Liver (tissue), 9 donors: ENCODE measurements around the gene RHEB. TPM values are rescaled to one million over a fixed set of nuclear protein-coding genes. Genes with fewer than 3 reads are reported as not detected.

Experiments used
- DNase-seq: peaks from one replicate; pipeline ENCODE4 v3.0.0-alpha.2; 2017; ENCODE audit warnings: low spot score
- H3K27ac ChIP-seq, 2 donors: one replicate each; pipeline ENCODE4 v1.7.0; 2013; ENCODE audit warnings: inconsistent platforms in 2 of 2, low read length in 2 of 2, control low read depth in 1 of 2, low read depth in 1 of 2, mild to moderate bottlenecking in 1 of 2
- H3K27me3 ChIP-seq, 4 donors: one replicate each; pipeline versions ENCODE4 v1.6.1 to v1.7.0; 2013; ENCODE audit warnings: low read length in 3 of 4, inconsistent platforms in 1 of 4, mild to moderate bottlenecking in 1 of 4, moderate library complexity in 1 of 4; ENCODE audit not compliant: control insufficient read depth in 4 of 4, insufficient read depth in 4 of 4
- H3K36me3 ChIP-seq, 4 donors: one replicate each; pipeline versions ENCODE4 v1.6.1 to v1.7.0; 2013; ENCODE audit warnings: low read length in 3 of 4, mild to moderate bottlenecking in 3 of 4, low read depth in 1 of 4, moderate library complexity in 1 of 4; ENCODE audit not compliant: control insufficient read depth in 4 of 4, insufficient read depth in 3 of 4
- H3K4me1 ChIP-seq, 4 donors: one replicate each; pipeline versions ENCODE4 v1.6.1 to v1.7.0; 2013; ENCODE audit warnings: low read length in 3 of 4, mild to moderate bottlenecking in 3 of 4, moderate library complexity in 1 of 4; ENCODE audit not compliant: control insufficient read depth in 4 of 4, insufficient read depth in 4 of 4
- H3K4me3 ChIP-seq, 3 donors: one replicate each; pipeline versions ENCODE4 v1.6.1 to v1.7.0; 2013; ENCODE audit warnings: low read length in 3 of 3, control low read depth in 1 of 3, low read depth in 1 of 3, mild to moderate bottlenecking in 1 of 3
- H3K9ac ChIP-seq, 2 donors: one replicate each; pipeline ENCODE4 v1.7.0; 2013; ENCODE audit warnings: low read length in 2 of 2, mild to moderate bottlenecking in 2 of 2, moderate library complexity in 2 of 2, control low read depth in 1 of 2, low read depth in 1 of 2
- H3K9me3 ChIP-seq, 4 donors: one replicate each; pipeline versions ENCODE4 v1.6.1 to v1.7.0; 2013; ENCODE audit warnings: low read length in 3 of 4; ENCODE audit not compliant: control insufficient read depth in 4 of 4
- CTCF ChIP-seq: fragments of 150-350 bp; IDR thresholded peaks from 2 replicates; pipeline ENCODE4 v1.5.1; 2017; ENCODE audit warnings: improper control_type of control experiment, low read depth, low read length; ENCODE audit not compliant: missing input control
- EGR1 ChIP-seq, 2 donors: IDR thresholded peaks; 2 replicates each; pipeline ENCODE4 v1.6.1; 2016 to 2018; ENCODE audit warnings: antibody characterized with exemption in 2 of 2, low read depth in 2 of 2
- FOXA1 ChIP-seq: IDR thresholded peaks from 2 replicates; pipeline ENCODE4 v1.6.1; 2016; ENCODE audit warnings: antibody characterized with exemption
- FOXA2 ChIP-seq: IDR thresholded peaks from 2 replicates; pipeline ENCODE4 v1.6.1; 2016; ENCODE audit warnings: antibody characterized with exemption
- GABPA ChIP-seq, 2 donors: IDR thresholded peaks in 1 of 2; conservative IDR thresholded peaks in 1 of 2; 2 replicates each; pipeline ENCODE4 v1.6.1; 2016; ENCODE audit warnings: antibody characterized with exemption in 2 of 2, mild to moderate bottlenecking in 1 of 2, moderate library complexity in 1 of 2
- HNF4A ChIP-seq, 2 donors: conservative IDR thresholded peaks; 2 replicates each; pipeline ENCODE4 v1.6.1; 2016; ENCODE audit warnings: antibody characterized with exemption in 2 of 2, mild to moderate bottlenecking in 2 of 2
- HNF4G ChIP-seq: IDR thresholded peaks from 2 replicates; pipeline ENCODE4 v1.6.1; 2016; ENCODE audit warnings: antibody characterized with exemption
- JUND ChIP-seq, 2 donors: IDR thresholded peaks; 2 replicates each; pipeline ENCODE4 v1.6.1; 2016; ENCODE audit warnings: antibody characterized with exemption in 2 of 2
- NR2F2 ChIP-seq: IDR thresholded peaks from 2 replicates; pipeline ENCODE4 v1.6.1; 2016; ENCODE audit warnings: antibody characterized with exemption
- RAD21 ChIP-seq, 2 donors: IDR thresholded peaks; 2 replicates each; pipeline ENCODE4 v1.6.1; 2016; ENCODE audit warnings: antibody characterized with exemption in 2 of 2, mild to moderate bottlenecking in 2 of 2
- REST ChIP-seq: IDR thresholded peaks from 2 replicates; pipeline ENCODE4 v1.6.1; 2016; ENCODE audit warnings: antibody characterized with exemption, mild to moderate bottlenecking
- RXRA ChIP-seq, 2 donors: IDR thresholded peaks; 2 replicates each; pipeline ENCODE4 v1.6.1; 2017 to 2018; ENCODE audit warnings: antibody characterized with exemption in 2 of 2, mild to moderate bottlenecking in 1 of 2
- SP1 ChIP-seq: IDR thresholded peaks from 2 replicates; pipeline ENCODE4 v1.6.1; 2018; ENCODE audit warnings: antibody characterized with exemption, mild to moderate bottlenecking
- TAF1 ChIP-seq: conservative IDR thresholded peaks from 2 replicates; pipeline ENCODE4 v1.6.1; 2016; ENCODE audit warnings: antibody characterized with exemption, mild to moderate bottlenecking
- YY1 ChIP-seq: IDR thresholded peaks from 2 replicates; pipeline ENCODE4 v1.6.1; 2016; ENCODE audit warnings: antibody characterized with exemption, mild to moderate bottlenecking
- WGBS: extraction: QIAGEN DNeasy Blood & Tissue Kit; methylation state at CpG from one replicate; pipeline ENCODE4 v1.1.7; 2013; 5-methylcytosine and 5-hydroxymethylcytosine counted together
- polyA plus RNA-seq, 2 donors: library from polyadenylated mRNA; stranded (reverse) in 1 of 2; unstranded in 1 of 2; fragments of 200-250 nt in 1 of 2; fragments of >200 nt in 1 of 2; fragmentation: Nextera tagmentation in 1 of 2; extraction: Ambion mirVana in 1 of 2; gene quantifications; one replicate each; pipeline versions ENCODE4 v1.2.1 to v1.2.3, GENCODE V29; 2013 to 2015
- total RNA-seq, 2 donors: library from RNA; depleted of rRNA; stranded (reverse); fragments of >200 nt; gene quantifications; one replicate each; pipeline ENCODE4 v1.2.3, GENCODE V29; 2014
- TF ChIP-seq, protein P1 (sequence below): IDR thresholded peaks from 2 replicates; pipeline ENCODE4 v1.6.1; 2016; ENCODE audit warnings: antibody characterized with exemption
- TF ChIP-seq, protein P2 (sequence below): IDR thresholded peaks from 2 replicates; pipeline ENCODE4 v1.6.1; 2016; ENCODE audit warnings: antibody characterized with exemption
- TF ChIP-seq, protein P3 (sequence below): IDR thresholded peaks from 2 replicates; pipeline ENCODE4 v1.6.1; 2016; ENCODE audit warnings: antibody characterized with exemption
- donor health status: healthy.
- donor health status: healthy.
- donor health status: healthy.
- donor health status: healthy.
- donor health status: healthy.

The RHEB gene
- total and polyA plus RNA-seq, 4 donors = 29.5 to 59.0 (median 36.5) TPM

- TF ChIP-seq RAD21 (IDR thresholded peaks at IDR 0.05) (no peak), SP1 (no peak), EGR1 (IDR thresholded peaks at IDR 0.05; ENCODE audit: low read depth in 2 of 2) (no peak), FOXA1 (no peak), HNF4G (no peak), NR2F2 (no peak), TAF1 (no peak), FOXA2 (no peak), JUND (IDR thresholded peaks at IDR 0.05) (no peak)
- TF ChIP-seq, protein P1, sequence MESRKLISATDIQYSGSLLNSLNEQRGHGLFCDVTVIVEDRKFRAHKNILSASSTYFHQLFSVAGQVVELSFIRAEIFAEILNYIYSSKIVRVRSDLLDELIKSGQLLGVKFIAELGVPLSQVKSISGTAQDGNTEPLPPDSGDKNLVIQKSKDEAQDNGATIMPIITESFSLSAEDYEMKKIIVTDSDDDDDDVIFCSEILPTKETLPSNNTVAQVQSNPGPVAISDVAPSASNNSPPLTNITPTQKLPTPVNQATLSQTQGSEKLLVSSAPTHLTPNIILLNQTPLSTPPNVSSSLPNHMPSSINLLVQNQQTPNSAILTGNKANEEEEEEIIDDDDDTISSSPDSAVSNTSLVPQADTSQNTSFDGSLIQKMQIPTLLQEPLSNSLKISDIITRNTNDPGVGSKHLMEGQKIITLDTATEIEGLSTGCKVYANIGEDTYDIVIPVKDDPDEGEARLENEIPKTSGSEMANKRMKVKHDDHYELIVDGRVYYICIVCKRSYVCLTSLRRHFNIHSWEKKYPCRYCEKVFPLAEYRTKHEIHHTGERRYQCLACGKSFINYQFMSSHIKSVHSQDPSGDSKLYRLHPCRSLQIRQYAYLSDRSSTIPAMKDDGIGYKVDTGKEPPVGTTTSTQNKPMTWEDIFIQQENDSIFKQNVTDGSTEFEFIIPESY = no peak
- DNase-seq = no peak
- Histone ChIP-seq H3K9ac (no peak overlapping the region), H3K4me3 (no peak overlapping the region), H3K4me1 (no peaks in the 10 kb centered on the region), H3K9me3 (no peaks in the 10 kb centered on the region), H3K36me3 (peaks cover 8 to 45% (median 34%) of the 10 kb centered on the region in 4 donors), H3K27me3 (no peaks in the 10 kb centered on the region), H3K27ac (no peak overlapping the region)
- 83% methylated on average over 8 of the region's 8 CpGs for WGBS
Observed at GRCh38 chr7:151566897-151567320, 47.2 kb upstream of the RHEB start.

DNA sequence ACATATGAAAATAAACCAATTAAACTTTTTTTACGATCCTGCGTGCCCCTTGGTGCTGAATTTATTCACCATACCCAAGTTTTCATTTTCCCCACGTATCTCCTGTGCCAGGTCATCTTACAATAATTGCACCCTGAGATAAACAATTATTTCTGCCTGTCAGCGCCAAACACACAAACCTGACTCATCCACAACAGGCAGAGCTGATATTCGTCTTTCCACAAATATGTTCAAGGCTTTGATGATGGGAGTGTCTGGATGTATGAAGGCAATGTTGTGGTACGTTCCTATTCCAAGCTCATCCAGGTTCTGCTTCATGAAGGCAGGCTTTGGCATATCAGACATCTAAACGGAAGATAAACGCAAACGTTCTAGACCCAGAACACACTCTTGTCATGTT, 45.8 kb upstream of the RHEB start:
- H3K27me3 ChIP-seq = no peaks in the 10 kb centered on the region
- 87% methylated on average over 9 of the region's 9 CpGs for WGBS
- TF ChIP-seq RXRA (IDR thresholded peaks at IDR 0.05) (no peak), FOXA2 (no peak), CTCF (no peak), YY1 (no peak), TAF1 (no peak), HNF4A (conservative IDR thresholded peaks at IDR 0.05) (no peak), FOXA1 (no peak), JUND (IDR thresholded peaks at IDR 0.05) (no peak), SP1 (no peak), EGR1 (IDR thresholded peaks at IDR 0.05; ENCODE audit: low read depth in 2 of 2) (no peak), NR2F2 (no peak), HNF4G (no peak), GABPA (IDR thresholded peaks at IDR 0.05 in 1 of 2, conservative IDR thresholded peaks at IDR 0.05 in 1 of 2) (no peak), REST (no peak)
- TF ChIP-seq, protein P2, sequence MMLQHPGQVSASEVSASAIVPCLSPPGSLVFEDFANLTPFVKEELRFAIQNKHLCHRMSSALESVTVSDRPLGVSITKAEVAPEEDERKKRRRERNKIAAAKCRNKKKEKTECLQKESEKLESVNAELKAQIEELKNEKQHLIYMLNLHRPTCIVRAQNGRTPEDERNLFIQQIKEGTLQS = no peak
- TF ChIP-seq, protein P1 = no peak
- TF ChIP-seq, protein P3, sequence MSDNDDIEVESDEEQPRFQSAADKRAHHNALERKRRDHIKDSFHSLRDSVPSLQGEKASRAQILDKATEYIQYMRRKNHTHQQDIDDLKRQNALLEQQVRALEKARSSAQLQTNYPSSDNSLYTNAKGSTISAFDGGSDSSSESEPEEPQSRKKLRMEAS = no peak
- no peak for DNase-seq
- H3K4me3 ChIP-seq = no peak overlapping the region
- no peaks in the 10 kb centered on the region for H3K9me3 ChIP-seq
- no peak overlapping the region for H3K27ac ChIP-seq
- H3K4me1 ChIP-seq = peaks cover 0 to 2% (median 0%) of the 10 kb centered on the region in 4 donors
- no peak overlapping the region for H3K9ac ChIP-seq
- H3K36me3 ChIP-seq = peaks cover 8 to 48% (median 34%) of the 10 kb centered on the region in 4 donors
